ENCODE measurements around the gene ACSBG1. TPM values are rescaled to one million over a fixed set of nuclear protein-coding genes. Genes with fewer than 3 reads are reported as not detected.

Gene ACSBG1
- total RNA-seq, 4 donors from 2014 or later: 61.8 to 375 (median 102) TPM

DNA sequence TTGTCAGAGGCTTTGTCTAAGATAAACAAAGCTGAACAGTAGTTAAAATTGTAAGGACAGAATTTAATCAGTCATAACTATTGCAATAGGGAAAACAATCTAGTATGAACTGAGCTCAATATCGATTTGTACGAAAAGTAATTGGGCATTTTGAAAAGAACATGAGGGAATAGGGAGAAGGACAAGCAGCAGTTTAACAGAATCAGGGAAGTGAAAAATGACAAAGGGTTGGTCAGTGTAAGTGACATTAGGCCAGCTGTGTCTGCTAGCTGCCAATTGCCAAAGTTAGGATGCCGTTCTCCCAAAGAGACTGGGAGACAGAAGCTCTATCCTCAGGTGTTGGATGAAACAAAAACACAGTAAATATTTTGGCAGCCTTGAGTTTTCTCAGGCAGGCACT lies 26.7 kb upstream of the ACSBG1 start:
- TF ChIP-seq EP300 (IDR thresholded peaks at IDR 0.05): no peak
- TF ChIP-seq POLR2A (IDR thresholded peaks at IDR 0.05): no peak
- no peak for TF ChIP-seq POLR2AphosphoS5 (IDR thresholded peaks at IDR 0.05)
- TF ChIP-seq, protein P1, sequence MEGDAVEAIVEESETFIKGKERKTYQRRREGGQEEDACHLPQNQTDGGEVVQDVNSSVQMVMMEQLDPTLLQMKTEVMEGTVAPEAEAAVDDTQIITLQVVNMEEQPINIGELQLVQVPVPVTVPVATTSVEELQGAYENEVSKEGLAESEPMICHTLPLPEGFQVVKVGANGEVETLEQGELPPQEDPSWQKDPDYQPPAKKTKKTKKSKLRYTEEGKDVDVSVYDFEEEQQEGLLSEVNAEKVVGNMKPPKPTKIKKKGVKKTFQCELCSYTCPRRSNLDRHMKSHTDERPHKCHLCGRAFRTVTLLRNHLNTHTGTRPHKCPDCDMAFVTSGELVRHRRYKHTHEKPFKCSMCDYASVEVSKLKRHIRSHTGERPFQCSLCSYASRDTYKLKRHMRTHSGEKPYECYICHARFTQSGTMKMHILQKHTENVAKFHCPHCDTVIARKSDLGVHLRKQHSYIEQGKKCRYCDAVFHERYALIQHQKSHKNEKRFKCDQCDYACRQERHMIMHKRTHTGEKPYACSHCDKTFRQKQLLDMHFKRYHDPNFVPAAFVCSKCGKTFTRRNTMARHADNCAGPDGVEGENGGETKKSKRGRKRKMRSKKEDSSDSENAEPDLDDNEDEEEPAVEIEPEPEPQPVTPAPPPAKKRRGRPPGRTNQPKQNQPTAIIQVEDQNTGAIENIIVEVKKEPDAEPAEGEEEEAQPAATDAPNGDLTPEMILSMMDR (IDR thresholded peaks at IDR 0.05): no peak
- WGBS: 90% methylated on average over 3 of the region's 3 CpGs
- Histone ChIP-seq H3K4me3 (no peak overlapping the region), H3K27ac (no peak overlapping the region), H3K36me3 (no peaks in the 10 kb centered on the region), H3K27me3 (no peaks in the 10 kb centered on the region), H3K4me1 (peaks cover 23% of the 10 kb centered on the region), H3K9me3 (no peaks in the 10 kb centered on the region)
- DNase-seq (ENCODE audit: low spot score in 2 of 2): no peak

DNA sequence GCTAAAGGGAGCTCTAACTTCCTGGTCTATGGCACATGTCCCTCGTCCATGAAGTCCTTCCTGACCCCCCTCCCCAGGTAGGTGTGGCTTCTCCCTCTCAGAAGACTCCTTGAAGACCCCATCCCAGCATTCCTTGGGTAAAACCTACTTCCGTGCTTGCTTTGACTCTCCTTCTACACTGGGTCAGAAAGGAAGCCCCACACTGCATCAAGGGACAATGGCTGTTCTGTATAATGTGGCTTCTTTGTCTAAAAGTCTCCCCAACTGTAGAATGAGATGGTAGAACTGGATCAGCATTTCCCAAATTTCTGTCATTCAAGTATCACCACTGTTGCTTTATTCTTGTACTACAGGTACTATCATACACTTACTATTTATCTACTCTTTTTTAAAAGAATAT lies 26.1 kb upstream of the ACSBG1 start:
- Histone ChIP-seq H3K4me1 (peaks cover 17% of the 10 kb centered on the region), H3K27ac (no peak overlapping the region), H3K36me3 (no peaks in the 10 kb centered on the region), H3K4me3 (no peak overlapping the region), H3K27me3 (no peaks in the 10 kb centered on the region), H3K9me3 (no peaks in the 10 kb centered on the region)
- 73% methylated on average over 2 of the region's 2 CpGs for WGBS
- DNase-seq (ENCODE audit: low spot score in 2 of 2): no peak
- TF ChIP-seq EP300 (IDR thresholded peaks at IDR 0.05) (no peak), POLR2AphosphoS5 (IDR thresholded peaks at IDR 0.05) (no peak), POLR2A (IDR thresholded peaks at IDR 0.05) (no peak)
- TF ChIP-seq, protein P1 (IDR thresholded peaks at IDR 0.05): no peak

DNA sequence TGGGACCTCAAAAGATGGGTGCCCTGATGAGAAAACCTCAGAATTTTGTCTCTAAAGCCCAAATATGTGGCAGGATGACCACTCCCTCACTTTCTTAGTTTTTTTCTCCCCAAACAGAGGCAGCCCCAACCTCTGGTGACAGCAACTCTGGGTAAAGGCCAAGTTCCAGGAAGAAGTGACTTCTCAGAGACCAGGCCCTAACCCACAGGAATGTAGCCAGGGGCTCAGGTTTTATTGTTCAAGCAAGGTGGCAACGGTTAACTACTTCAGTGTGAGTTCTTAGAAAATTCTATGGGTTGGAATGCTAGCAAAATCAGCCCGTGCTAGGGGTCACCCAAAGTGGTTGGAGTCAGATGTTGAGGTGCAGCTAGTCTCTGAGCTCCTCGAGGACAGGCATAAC lies 24.9 kb upstream of the ACSBG1 start:
- Histone ChIP-seq H3K27me3 (no peaks in the 10 kb centered on the region), H3K9me3 (no peaks in the 10 kb centered on the region), H3K27ac (no peak overlapping the region), H3K36me3 (no peaks in the 10 kb centered on the region), H3K4me1 (peaks cover 8% of the 10 kb centered on the region), H3K4me3 (no peak overlapping the region)
- 71% methylated on average over 3 of the region's 3 CpGs for WGBS
- no peak for DNase-seq (ENCODE audit: low spot score in 2 of 2)
- no peak for TF ChIP-seq POLR2AphosphoS5 (IDR thresholded peaks at IDR 0.05)
- TF ChIP-seq, protein P1 (IDR thresholded peaks at IDR 0.05): no peak
- TF ChIP-seq POLR2A (IDR thresholded peaks at IDR 0.05): no peak

DNA sequence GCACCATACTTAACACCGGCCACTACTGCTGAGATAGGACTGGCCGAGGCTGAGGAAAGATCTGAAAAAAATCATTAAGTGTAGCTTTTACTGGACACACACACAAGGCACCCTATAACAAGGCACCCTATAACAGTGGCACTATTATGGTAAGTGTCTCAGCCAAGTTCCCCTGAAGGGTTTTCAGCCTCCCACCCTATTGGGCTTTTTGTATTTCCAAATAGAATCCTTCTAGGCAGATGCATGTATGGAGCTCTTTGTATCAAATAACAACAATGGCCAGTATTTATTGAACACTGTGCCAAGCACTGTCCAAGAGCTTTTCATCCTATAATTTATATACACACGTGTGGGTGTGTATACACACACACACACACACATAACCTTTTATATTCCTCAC lies 23.3 kb upstream of the ACSBG1 start:
- WGBS: 80% methylated on average over 3 of the region's 3 CpGs
- no peaks in the 10 kb centered on the region for H3K9me3 ChIP-seq
- no peak for DNase-seq (ENCODE audit: low spot score in 2 of 2)
- no peak overlapping the region for H3K27ac ChIP-seq
- no peak overlapping the region for H3K4me3 ChIP-seq
- H3K27me3 ChIP-seq: no peaks in the 10 kb centered on the region
- H3K4me1 ChIP-seq: no peaks in the 10 kb centered on the region
- no peaks in the 10 kb centered on the region for H3K36me3 ChIP-seq
- TF ChIP-seq, protein P1 (IDR thresholded peaks at IDR 0.05): no peak
- TF ChIP-seq POLR2A (IDR thresholded peaks at IDR 0.05): no peak
- TF ChIP-seq EP300 (IDR thresholded peaks at IDR 0.05): no peak
- TF ChIP-seq POLR2AphosphoS5 (IDR thresholded peaks at IDR 0.05): no peak

DNA sequence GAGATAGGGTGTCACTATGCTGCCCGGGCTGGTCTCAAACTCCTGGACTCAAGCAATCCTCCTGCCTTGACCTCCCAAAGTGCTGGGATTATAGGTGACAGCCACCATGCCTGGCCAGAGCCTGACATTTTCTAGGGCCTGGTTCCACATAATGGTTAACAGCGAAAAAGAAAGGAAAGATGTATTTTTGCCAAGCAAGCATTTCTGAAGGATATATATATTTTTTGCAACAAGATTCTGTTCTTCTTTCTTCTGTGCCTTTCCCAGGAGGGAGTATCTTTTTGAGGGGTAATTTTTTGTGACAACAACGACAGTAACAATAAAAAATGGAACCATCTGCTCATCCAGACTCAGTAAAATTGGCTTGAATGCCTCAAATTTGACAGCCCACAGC lies 21.7 kb upstream of the ACSBG1 start:
- 94% methylated on average over 3 of the region's 3 CpGs for WGBS
- DNase-seq (ENCODE audit: low spot score in 2 of 2): no peak

More for the DNA sequence above, 21.7 kb upstream of the ACSBG1 start:
- no peaks in the 10 kb centered on the region for H3K36me3 ChIP-seq
- H3K27me3 ChIP-seq: no peaks in the 10 kb centered on the region
- TF ChIP-seq POLR2A (IDR thresholded peaks at IDR 0.05) (no peak), POLR2AphosphoS5 (IDR thresholded peaks at IDR 0.05) (no peak), EP300 (IDR thresholded peaks at IDR 0.05) (no peak)
- TF ChIP-seq, protein P1 (IDR thresholded peaks at IDR 0.05): no peak
- no peaks in the 10 kb centered on the region for H3K4me1 ChIP-seq
- H3K9me3 ChIP-seq: no peaks in the 10 kb centered on the region
- H3K27ac ChIP-seq: no peak overlapping the region
- no peak overlapping the region for H3K4me3 ChIP-seq
